Naive thymus-derived CD4-positive, alpha-beta T cell (primary cell): ENCODE measurements around the gene L2HGDH. TPM values are rescaled to one million over a fixed set of nuclear protein-coding genes. Genes with fewer than 3 reads are reported as not detected.

Experiments used
- ATAC-seq: fragments of 150-1000 bp; cut with Tn5 transposase; 2 replicates; pipeline ENCODE4 v1.10.0; 2021; ENCODE audit warnings: mild to moderate bottlenecking, moderate library complexity
- CTCF ChIA-PET: fragments of 350-600 bp; sonication (Branson Sonifier 250); formaldehyde crosslinking; loops from one replicate; lab custom pipeline; 2021; ENCODE audit warnings: antibody characterized with exemption; lab: Charles Lee
- POLR2A ChIA-PET: fragments of 350-600 bp; sonication (Branson Sonifier 250); formaldehyde crosslinking; loops from one replicate; lab custom pipeline; 2021; ENCODE audit warnings: antibody characterized with exemption, inconsistent platforms; lab: Charles Lee
- DNase-seq, 9 donors: peaks; one replicate each; pipeline versions ENCODE4 v3.0.0 to v3.0.0-alpha.2; 2020 to 2022; ENCODE audit warnings: mixed read lengths in 1 of 9
- H3K27ac ChIP-seq: one replicate; pipeline ENCODE4 v1.7.0; 2013; ENCODE audit warnings: mild to moderate bottlenecking, low read depth, low read length, moderate library complexity
- H3K27me3 ChIP-seq, 2 donors: one replicate each; pipeline ENCODE4 v1.7.0; 2013; ENCODE audit warnings: low read length in 2 of 2, mild to moderate bottlenecking in 2 of 2, moderate library complexity in 2 of 2; ENCODE audit not compliant: control insufficient read depth in 2 of 2, insufficient read depth in 2 of 2
- H3K36me3 ChIP-seq, 3 experiments: 1 replicate in 2 of 3; 2 replicates in 1 of 3; pipeline ENCODE4 v1.7.0; 2013; ENCODE audit warnings: low read length in 3 of 3, mild to moderate bottlenecking in 3 of 3, moderate library complexity in 1 of 3; ENCODE audit not compliant: insufficient read depth in 3 of 3, control insufficient read depth in 2 of 3
- H3K4me1 ChIP-seq, 2 donors: one replicate each; pipeline ENCODE4 v1.7.0; 2013; ENCODE audit warnings: low read length in 2 of 2, mild to moderate bottlenecking in 2 of 2, moderate library complexity in 1 of 2; ENCODE audit not compliant: control insufficient read depth in 2 of 2, insufficient read depth in 2 of 2
- H3K4me3 ChIP-seq: 2 replicates; pipeline ENCODE4 v1.7.0; 2013; ENCODE audit warnings: mild to moderate bottlenecking, low read length
- H3K9me3 ChIP-seq, 3 experiments: 1 replicate in 2 of 3; 2 replicates in 1 of 3; pipeline ENCODE4 v1.7.0; 2013; ENCODE audit warnings: low read length in 3 of 3; ENCODE audit not compliant: control insufficient read depth in 2 of 3
- H3K27ac Mint-ChIP-seq, 9 donors: one replicate each; pipeline ENCODE4 v1.8.0; 2020 to 2022; ENCODE audit warnings: mixed read lengths in 9 of 9, mild to moderate bottlenecking in 8 of 9, moderate library complexity in 5 of 9, inconsistent platforms in 2 of 9
- H3K27me3 Mint-ChIP-seq, 5 donors: one replicate each; pipeline ENCODE4 v1.8.0; 2021 to 2022; ENCODE audit warnings: mixed read lengths in 5 of 5, mild to moderate bottlenecking in 1 of 5
- H3K36me3 Mint-ChIP-seq, 5 donors: one replicate each; pipeline ENCODE4 v1.8.0; 2020 to 2022; ENCODE audit warnings: mixed read lengths in 5 of 5, mild to moderate bottlenecking in 3 of 5, inconsistent platforms in 1 of 5
- H3K4me1 Mint-ChIP-seq, 7 donors: one replicate each; pipeline ENCODE4 v1.8.0; 2020 to 2022; ENCODE audit warnings: mixed read lengths in 7 of 7, mild to moderate bottlenecking in 3 of 7, inconsistent platforms in 1 of 7
- H3K4me3 Mint-ChIP-seq, 10 donors: one replicate each; pipeline ENCODE4 v1.8.0; 2020 to 2022; ENCODE audit warnings: mild to moderate bottlenecking in 10 of 10, mixed read lengths in 10 of 10, moderate library complexity in 6 of 10, inconsistent platforms in 2 of 10
- H3K9me3 Mint-ChIP-seq, 11 donors: one replicate each; pipeline ENCODE4 v1.8.0; 2020 to 2022; ENCODE audit warnings: mixed read lengths in 11 of 11, mild to moderate bottlenecking in 4 of 11, inconsistent platforms in 1 of 11, moderate library complexity in 1 of 11
- intact Hi-C, 2 donors: fragments of 100-400 bp; cut with micrococcal nuclease; formaldehyde crosslinking; loops; one replicate each; pipeline ENCODE4 v1.15.1; 2023
- polyA plus RNA-seq, 2 donors: library from polyadenylated mRNA; unstranded; fragments of 300-500 nt; fragmentation: Illumina TruSeq; gene quantifications; one replicate each; pipeline ENCODE4 v1.2.3, GENCODE V29; 2021
- total RNA-seq, 6 experiments: library from RNA in 5 of 6; stranded (reverse) in 5 of 6; gene quantifications; 1 replicate in 5 of 6; 2 replicates in 1 of 6; pipeline ENCODE4 v1.2.3 and lab custom pipeline; 2021 to 2026

The L2HGDH gene
- total and polyA plus RNA-seq, 7 experiments from 2014 or later, result 3.0 to 10.1 (median 4.8) TPM

- no peaks in the 10 kb centered on the region for H3K27me3 ChIP-seq
- DNase-seq (no peak), ATAC-seq (no peak)
- H3K27ac ChIP-seq, result no peak overlapping the region
- intact Hi-C loops, result no loop called here
- no peaks in the 10 kb centered on the region for H3K36me3 ChIP-seq
- ChIA-PET CTCF (no interaction called here), POLR2A (no interaction called here)
- H3K4me3 Mint-ChIP-seq, result no peak overlapping the region
- peaks cover 0 to 3% (median 0%) of the 10 kb centered on the region in 11 donors for H3K9me3 Mint-ChIP-seq
- no peaks in the 10 kb centered on the region for H3K9me3 ChIP-seq
- no peak overlapping the region for H3K27ac Mint-ChIP-seq
- H3K27me3 Mint-ChIP-seq, result no peaks in the 10 kb centered on the region
- H3K4me3 ChIP-seq, result no peak overlapping the region
- peaks cover 7 to 23% (median 13%) of the 10 kb centered on the region in 5 donors for H3K36me3 Mint-ChIP-seq
- peaks cover 0 to 8% (median 0%) of the 10 kb centered on the region in 7 donors for H3K4me1 Mint-ChIP-seq
- H3K4me1 ChIP-seq, result no peaks in the 10 kb centered on the region
These were observed 54.3 kb downstream of the L2HGDH start for GRCh38 chr14:50257732-50258131.

GRCh38 chr14:50254248-50254647 lies 57.8 kb downstream of the L2HGDH start:
- peaks cover 0 to 10% (median 3%) of the 10 kb centered on the region in 11 donors for H3K9me3 Mint-ChIP-seq
- H3K4me3 ChIP-seq, result no peak overlapping the region
- H3K27me3 ChIP-seq, result no peaks in the 10 kb centered on the region
- no peaks in the 10 kb centered on the region for H3K36me3 ChIP-seq
- peaks cover 7 to 42% (median 31%) of the 10 kb centered on the region in 5 donors for H3K36me3 Mint-ChIP-seq
- no peaks in the 10 kb centered on the region for H3K4me1 ChIP-seq
- H3K9me3 ChIP-seq, result no peaks in the 10 kb centered on the region
- H3K4me1 Mint-ChIP-seq, result peaks cover 0 to 6% (median 0%) of the 10 kb centered on the region in 7 donors
- no peak overlapping the region for H3K27ac ChIP-seq
- ATAC-seq, result no peak
- H3K27ac Mint-ChIP-seq, result no peak overlapping the region
- ChIA-PET CTCF (no interaction called here), POLR2A (no interaction called here)
- no peak overlapping the region for H3K4me3 Mint-ChIP-seq
- H3K27me3 Mint-ChIP-seq, result no peaks in the 10 kb centered on the region
- intact Hi-C loops, result no loop called here
- no peak for DNase-seq

- no peaks in the 10 kb centered on the region for H3K9me3 ChIP-seq
- Mint-ChIP-seq H3K36me3 (peaks cover 7 to 45% (median 32%) of the 10 kb centered on the region in 5 donors), H3K4me3 (no peak overlapping the region), H3K9me3 (peaks cover 0 to 10% (median 3%) of the 10 kb centered on the region in 11 donors), H3K27me3 (no peaks in the 10 kb centered on the region), H3K27ac (no peak overlapping the region), H3K4me1 (peaks cover 0 to 2% (median 0%) of the 10 kb centered on the region in 7 donors)
- no peak overlapping the region for H3K4me3 ChIP-seq
- no peaks in the 10 kb centered on the region for H3K27me3 ChIP-seq
- H3K27ac ChIP-seq, result no peak overlapping the region
- intact Hi-C loops, result no loop called here
- no peak for ATAC-seq
- H3K36me3 ChIP-seq, result no peaks in the 10 kb centered on the region
- CTCF ChIA-PET, result no interaction called here
- no peaks in the 10 kb centered on the region for H3K4me1 ChIP-seq
- POLR2A ChIA-PET, result no interaction called here
- DNase-seq, result no peak
These were observed 62.8 kb downstream of the L2HGDH start for GRCh38 chr14:50249136-50249775.

- Mint-ChIP-seq H3K27me3 (no peaks in the 10 kb centered on the region), H3K36me3 (peaks cover 0 to 29% (median 16%) of the 10 kb centered on the region in 5 donors), H3K9me3 (peaks cover 0 to 6% (median 0%) of the 10 kb centered on the region in 11 donors), H3K4me1 (peaks cover 0 to 2% (median 0%) of the 10 kb centered on the region in 7 donors), H3K4me3 (no peak overlapping the region), H3K27ac (no peak overlapping the region)
- ChIA-PET CTCF (interaction anchor here (0.6 kb wide), 1 partner anchor 746 kb away, joined by 3 read pairs; no protein-coding TSS in a partner anchor), POLR2A (interaction anchor here (0.8 kb wide), 1 partner anchor 31 kb away, joined by 3 read pairs; no protein-coding TSS in a partner anchor)
- intact Hi-C loops, result no loop called here
- ATAC-seq (no peak), DNase-seq (no peak)
- Histone ChIP-seq H3K9me3 (no peaks in the 10 kb centered on the region), H3K27ac (no peak overlapping the region), H3K4me3 (no peak overlapping the region), H3K27me3 (no peaks in the 10 kb centered on the region), H3K4me1 (no peaks in the 10 kb centered on the region), H3K36me3 (no peaks in the 10 kb centered on the region)
These were observed 64.8 kb downstream of the L2HGDH start for GRCh38 chr14:50247245-50247644.

- no peaks in the 10 kb centered on the region for H3K36me3 ChIP-seq
- POLR2A ChIA-PET, result no interaction called here
- CTCF ChIA-PET, result no interaction called here
- H3K27ac ChIP-seq, result no peak overlapping the region
- ATAC-seq (no peak), DNase-seq (no peak)
- no peaks in the 10 kb centered on the region for H3K4me1 Mint-ChIP-seq
- H3K36me3 Mint-ChIP-seq, result peaks cover 0 to 9% (median 7%) of the 10 kb centered on the region in 5 donors
- H3K27me3 ChIP-seq, result no peaks in the 10 kb centered on the region
- H3K27ac Mint-ChIP-seq, result peak overlapping the region in 1 of 9 donors; percentile 22
- H3K4me3 Mint-ChIP-seq, result no peak overlapping the region
- intact Hi-C loops, result no loop called here
- no peaks in the 10 kb centered on the region for H3K9me3 ChIP-seq
- H3K27me3 Mint-ChIP-seq, result no peaks in the 10 kb centered on the region
- H3K4me1 ChIP-seq, result no peaks in the 10 kb centered on the region
- H3K4me3 ChIP-seq, result no peak overlapping the region
- no peaks in the 10 kb centered on the region for H3K9me3 Mint-ChIP-seq
These were observed 69.3 kb downstream of the L2HGDH start for GRCh38 chr14:50242566-50243310.

- DNase-seq (no peak), ATAC-seq (no peak)
- H3K27ac Mint-ChIP-seq, result no peak overlapping the region
- peaks cover 0 to 2% (median 0%) of the 10 kb centered on the region in 7 donors for H3K4me1 Mint-ChIP-seq
- no peaks in the 10 kb centered on the region for H3K36me3 ChIP-seq
- ChIA-PET CTCF (no interaction called here), POLR2A (no interaction called here)
- no peak overlapping the region for H3K4me3 ChIP-seq
- H3K4me1 ChIP-seq, result no peaks in the 10 kb centered on the region
- no peaks in the 10 kb centered on the region for H3K27me3 ChIP-seq
- H3K9me3 ChIP-seq, result no peaks in the 10 kb centered on the region
- H3K9me3 Mint-ChIP-seq, result no peaks in the 10 kb centered on the region
- H3K27me3 Mint-ChIP-seq, result no peaks in the 10 kb centered on the region
- intact Hi-C loops, result no loop called here
- H3K4me3 Mint-ChIP-seq, result no peak overlapping the region
- H3K27ac ChIP-seq, result no peak overlapping the region
- H3K36me3 Mint-ChIP-seq, result peaks cover 0 to 12% (median 7%) of the 10 kb centered on the region in 5 donors
These were observed 69.9 kb downstream of the L2HGDH start for GRCh38 chr14:50242096-50242495.
